HG03175 (cell line): ENCODE measurements around the gene PCDHB1.
"Not testable (repeated sequence)": the region's sequence is repeated elsewhere in the genome, so short reads cannot be mapped to it uniquely, and the experiment has no call there.

Source experiments
- ATAC-seq: cut with Tn5 transposase; IDR thresholded peaks from one replicate; pipeline ENCODE4 v1.9.1; 2021; ENCODE audit warnings: mild to moderate bottlenecking, moderate library complexity; ENCODE audit not compliant: unreplicated experiment

Gene PCDHB1

GRCh38 chr5:141082228-141082627, 31.1 kb downstream of the PCDHB1 start:
- no peak for ATAC-seq

DNA sequence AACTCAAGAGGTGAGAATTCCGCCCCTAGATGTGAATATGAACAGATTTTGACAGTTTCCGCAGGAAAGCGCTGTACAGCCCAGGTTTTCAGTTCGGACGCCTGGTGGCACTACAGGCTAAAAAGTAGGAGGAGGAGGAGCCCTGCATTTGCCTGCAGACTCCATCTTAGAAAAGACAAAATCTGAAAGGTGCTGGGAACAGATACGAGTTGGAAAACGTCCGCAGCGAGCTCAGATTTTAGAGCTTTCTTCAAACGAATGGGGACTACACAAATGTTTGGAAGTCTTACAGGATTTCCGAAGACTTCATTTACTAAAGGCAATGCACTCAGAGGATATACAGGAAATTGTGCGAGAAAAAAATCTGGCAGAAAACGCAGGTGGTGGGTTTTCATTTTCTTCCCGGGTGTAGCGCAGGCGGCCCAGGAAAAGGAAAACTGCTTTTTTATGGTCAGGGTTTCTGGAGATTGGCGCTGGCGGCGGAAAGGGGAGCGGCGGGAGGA, 33.4 kb downstream of the PCDHB1 start:
- ATAC-seq: peak; percentile 46

- no peak for ATAC-seq
Measured at GRCh38 chr5:141094481-141095262, 43.5 kb downstream of the PCDHB1 start, which contains the start of gene PCDHB2. Gene PCDHB2 (plus strand): TSS chr5:141094615. CDS start chr5:141094791, 176 bp downstream.

GRCh38 chr5:141095263-141095641, 44.1 kb downstream of the PCDHB1 start:
- ATAC-seq: no peak

DNA sequence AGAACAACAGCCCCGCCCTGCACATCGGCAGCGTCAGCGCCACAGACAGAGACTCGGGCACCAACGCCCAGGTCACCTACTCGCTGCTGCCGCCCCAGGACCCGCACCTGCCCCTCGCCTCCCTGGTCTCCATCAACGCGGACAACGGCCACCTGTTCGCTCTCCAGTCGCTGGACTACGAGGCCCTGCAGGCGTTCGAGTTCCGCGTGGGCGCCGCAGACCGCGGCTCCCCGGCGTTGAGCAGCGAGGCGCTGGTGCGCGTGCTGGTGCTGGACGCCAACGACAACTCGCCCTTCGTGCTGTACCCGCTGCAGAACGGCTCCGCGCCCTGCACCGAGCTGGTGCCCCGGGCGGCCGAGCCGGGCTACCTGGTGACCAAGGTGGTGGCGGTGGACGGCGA, 45.0 kb downstream of the PCDHB1 start:
- ATAC-seq: not testable (repeated sequence)

GRCh38 chr5:141096586-141096985, 45.4 kb downstream of the PCDHB1 start:
- ATAC-seq: not testable (repeated sequence)

DNA sequence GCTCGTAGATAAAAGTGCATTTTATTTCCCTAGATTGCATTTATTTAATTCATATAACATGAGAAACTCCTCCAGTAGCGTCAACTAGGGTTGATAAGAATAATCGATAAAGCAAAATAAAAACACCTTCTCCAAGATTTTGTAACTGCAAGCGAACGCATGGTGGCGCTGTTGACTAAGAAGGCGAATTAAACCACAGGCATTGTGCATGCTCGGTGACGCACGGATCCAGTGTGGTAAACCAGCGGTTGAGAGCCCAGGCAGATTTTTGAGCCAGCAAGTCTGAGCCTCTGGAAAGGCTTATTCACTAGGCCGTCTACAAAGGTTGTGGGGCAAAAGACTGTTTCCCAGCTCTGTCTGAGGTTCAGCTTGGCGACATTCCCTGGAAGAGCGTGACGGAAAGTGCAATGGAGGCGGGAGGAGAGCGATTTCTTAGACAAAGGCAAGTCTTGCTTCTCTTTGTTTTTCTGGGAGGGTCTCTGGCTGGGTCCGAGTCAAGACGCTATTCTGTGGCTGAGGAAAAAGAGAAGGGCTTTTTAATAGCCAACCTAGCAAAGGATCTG, 49.1 kb downstream of the PCDHB1 start, which contains the start of gene PCDHB3:
PCDHB3 (plus strand) TSS at position 231 of the 563 bp plus-strand sequence; CDS start at position 408, 177 bp downstream.
- no peak for ATAC-seq

DNA sequence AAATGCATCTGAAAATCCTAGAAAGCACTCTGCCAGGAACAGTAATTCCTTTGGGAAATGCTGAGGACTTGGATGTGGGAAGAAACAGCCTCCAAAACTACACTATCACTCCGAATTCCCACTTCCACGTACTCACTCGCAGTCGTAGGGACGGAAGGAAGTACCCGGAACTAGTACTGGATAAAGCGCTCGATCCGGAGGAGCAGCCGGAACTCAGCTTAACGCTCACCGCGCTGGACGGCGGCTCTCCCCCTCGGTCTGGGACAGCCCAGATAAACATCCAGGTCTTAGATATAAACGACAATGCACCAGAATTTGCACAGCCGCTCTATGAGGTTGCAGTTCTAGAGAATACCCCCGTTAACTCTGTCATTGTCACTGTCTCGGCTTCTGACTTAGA, 49.9 kb downstream of the PCDHB1 start:
- no peak for ATAC-seq

GRCh38 chr5:141102070-141102469, 50.9 kb downstream of the PCDHB1 start:
- ATAC-seq: not testable (repeated sequence)

GRCh38 chr5:141102471-141102870, 51.3 kb downstream of the PCDHB1 start:
- not testable (repeated sequence) for ATAC-seq

DNA sequence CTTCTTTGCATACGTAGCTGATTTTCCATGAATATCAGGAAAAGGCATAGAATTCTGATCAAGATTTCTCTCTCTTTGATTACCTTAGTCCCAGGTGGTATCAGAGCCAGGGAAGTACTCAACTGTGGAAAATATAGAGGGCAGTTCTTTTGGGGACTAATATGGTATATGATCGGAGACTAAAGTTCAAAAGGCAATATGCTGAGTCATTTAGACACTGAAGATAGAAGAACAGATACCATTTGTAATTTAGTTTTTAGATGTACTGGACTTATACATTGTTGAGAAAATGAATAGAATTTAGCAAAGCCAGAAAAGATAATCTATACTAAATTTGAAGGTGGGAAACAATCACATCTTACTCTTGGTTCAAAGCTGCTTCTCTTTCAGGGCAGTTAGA, 54.2 kb downstream of the PCDHB1 start:
- no peak for ATAC-seq
